Kasumi-1 (cell line): ENCODE measurements around the gene NDUFA13.

Experiments
- DNase-seq, 2 experiments: peaks; one replicate each; lab custom pipeline; 2025; lab: John Stamatoyannopoulos, UW

Gene NDUFA13

GRCh38 chr19:19533841-19534240 lies 17.8 kb downstream of the NDUFA13 start:
- DNase-seq = no peak

DNA sequence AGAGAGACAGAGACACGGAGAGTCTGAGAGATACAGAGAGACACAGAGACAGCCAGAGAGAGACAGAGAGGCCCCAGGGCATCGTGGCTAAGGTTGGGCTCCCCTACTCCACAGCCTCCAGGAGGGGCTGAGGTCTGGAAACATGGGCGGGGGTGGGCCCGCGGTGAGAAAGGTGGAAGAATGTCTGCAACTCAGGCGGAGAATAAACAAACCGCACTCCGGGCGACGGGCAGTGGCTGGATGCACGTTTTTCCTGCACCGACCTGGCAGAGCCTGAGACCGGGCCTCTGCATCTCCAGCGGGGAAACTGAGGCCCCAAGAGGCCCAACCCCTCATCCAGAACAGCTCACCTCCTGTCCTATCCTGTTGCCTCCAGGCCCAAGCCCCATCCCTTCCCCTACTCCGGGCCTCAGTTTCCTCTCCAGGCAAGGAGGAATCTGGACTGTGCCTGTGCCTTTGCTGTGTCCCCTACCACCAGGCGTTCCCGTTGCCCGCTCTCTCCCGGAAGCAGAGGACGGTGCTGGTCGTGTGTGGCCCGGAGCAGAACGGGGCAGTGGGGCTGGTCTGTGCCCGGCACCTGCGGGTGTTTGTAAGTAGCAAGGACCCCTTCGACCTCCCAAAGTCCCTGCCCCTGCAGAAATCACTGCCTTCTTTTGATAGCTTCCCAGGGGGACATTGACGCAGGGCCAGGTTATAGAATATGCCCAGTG lies 18.7 kb downstream of the NDUFA13 start:
- DNase-seq = no peak

DNA sequence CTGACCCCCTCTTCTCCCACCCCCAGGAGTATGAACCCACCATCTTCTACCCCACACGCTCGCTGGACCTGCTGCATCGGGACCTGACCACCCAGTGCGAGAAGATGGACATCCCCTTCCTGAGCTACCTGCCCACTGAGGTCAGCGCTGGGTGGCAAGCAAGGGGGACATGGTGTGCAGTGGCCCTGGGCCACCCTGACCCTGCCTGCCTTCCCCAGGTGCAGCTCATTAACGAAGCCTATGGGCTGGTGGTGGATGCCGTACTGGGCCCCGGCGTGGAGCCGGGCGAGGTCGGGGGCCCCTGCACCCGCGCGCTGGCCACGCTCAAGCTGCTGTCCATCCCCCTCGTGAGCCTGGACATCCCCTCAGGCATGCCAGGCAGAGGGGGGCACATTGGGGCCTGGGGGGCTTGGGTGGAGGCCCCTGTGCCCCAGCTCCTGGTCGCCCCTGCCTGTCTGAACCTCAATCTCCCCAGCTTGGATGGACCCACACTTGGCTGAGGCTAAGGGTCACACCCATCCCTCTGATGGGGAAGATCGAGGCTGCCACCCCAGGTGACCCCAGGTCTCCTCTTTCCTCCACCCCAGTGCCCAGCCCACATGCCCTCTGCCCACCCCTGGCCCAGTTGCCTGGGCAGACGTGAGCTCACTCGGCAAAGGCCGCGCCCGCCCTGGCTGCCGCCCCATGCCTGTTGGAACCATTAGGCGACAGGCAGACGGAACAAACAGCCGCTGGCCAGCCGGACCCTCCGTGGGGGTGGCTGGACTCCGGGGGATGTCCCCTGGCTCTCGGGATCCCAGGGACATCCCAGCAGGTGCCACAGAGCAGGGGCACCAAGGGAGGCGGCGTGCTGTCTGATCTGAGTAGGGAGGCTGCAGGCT lies 19.5 kb downstream of the NDUFA13 start:
- no peak for DNase-seq

- no peak for DNase-seq
Measured at GRCh38 chr19:19537075-19538048, 21.3 kb downstream of the NDUFA13 start.

DNA sequence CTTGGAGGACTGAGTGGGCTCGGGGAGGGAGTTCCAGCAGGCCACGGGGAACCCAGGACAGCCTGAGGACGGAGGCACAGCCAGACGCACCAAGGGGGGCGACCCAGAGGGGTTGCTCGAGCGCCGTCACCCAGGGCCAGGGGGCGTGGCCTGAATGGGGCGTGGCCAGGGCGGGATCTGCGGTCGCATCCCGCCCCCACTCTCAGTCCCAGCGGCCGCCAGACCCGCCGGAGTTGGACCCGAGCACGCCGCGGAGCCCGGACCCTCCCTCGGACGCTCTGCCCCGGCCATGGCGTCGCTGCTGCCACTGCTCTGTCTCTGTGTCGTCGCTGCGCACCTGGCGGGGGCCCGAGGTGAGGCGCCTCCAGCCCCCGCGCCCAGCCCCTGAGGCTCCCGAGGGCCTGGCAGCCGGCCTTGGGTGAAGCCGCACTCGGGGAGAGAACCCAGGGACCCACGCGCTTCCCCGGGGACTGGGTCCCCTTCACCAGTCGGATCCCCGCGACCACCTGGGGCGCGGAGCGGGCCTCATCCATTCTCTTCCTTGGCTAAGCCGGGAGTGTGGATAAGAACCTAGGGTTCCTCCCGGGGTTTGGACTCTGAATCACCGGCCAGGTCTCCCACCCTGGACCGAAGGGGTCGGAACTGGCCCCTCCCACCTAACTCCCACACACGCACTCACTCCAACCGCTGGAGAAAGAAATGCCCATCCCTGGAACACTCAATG lies 22.2 kb downstream of the NDUFA13 start, which contains the start of gene CILP2:
Gene CILP2, plus strand, starts transcription at position 205 of the 724 bp plus-strand sequence. Its CDS starts 85 bp downstream, at position 290.
- no peak for DNase-seq

- DNase-seq = no peak
Measured at GRCh38 chr19:19538785-19539166, 22.8 kb downstream of the NDUFA13 start.

GRCh38 chr19:19539698-19540063 lies 23.7 kb downstream of the NDUFA13 start:
- no peak for DNase-seq

DNA sequence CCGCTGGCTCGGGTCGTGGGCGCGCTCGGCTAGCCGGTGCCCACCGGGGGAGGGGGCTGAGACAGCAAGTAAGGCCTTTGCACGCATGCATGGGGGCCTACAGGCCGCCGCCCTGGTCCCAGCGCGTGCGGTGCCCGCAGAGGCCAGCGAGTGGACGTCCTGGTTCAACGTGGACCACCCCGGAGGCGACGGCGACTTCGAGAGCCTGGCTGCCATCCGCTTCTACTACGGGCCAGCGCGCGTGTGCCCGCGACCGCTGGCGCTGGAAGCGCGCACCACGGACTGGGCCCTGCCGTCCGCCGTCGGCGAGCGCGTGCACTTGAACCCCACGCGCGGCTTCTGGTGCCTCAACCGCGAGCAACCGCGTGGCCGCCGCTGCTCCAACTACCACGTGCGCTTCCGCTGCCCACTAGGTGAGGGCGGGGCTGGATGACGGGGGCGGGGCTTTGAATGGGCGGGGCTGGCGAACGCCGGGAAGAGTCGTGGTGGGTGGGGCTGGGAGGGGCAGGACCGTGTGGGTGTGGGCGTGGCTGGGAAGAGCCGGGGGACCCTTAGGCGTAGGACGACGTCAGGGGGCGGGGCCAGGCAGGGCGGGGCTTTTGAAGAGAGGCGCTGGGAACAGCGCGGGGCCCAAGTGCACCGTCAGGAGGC lies 24.2 kb downstream of the NDUFA13 start:
- no peak for DNase-seq

- no peak for DNase-seq
Measured at GRCh38 chr19:19540715-19541515, 24.9 kb downstream of the NDUFA13 start.

DNA sequence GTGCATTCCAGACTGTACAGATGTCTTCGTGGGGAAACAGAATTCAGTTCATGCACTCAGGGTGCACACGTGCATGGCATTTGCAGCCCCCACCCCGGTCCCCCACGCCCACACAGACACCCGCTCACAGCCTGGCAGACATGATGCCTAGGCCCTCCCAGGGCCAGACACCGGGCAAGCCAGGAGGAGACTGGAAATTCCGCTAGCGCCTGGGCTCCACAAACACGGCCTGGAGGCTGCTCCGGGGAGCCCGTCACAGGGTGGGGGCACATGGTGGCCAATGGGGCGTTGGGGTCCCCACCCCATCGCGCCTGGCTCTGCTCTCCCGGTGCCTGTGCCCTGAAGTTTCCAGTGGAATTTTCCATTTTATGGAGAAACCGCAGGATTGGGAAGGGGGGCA lies 25.6 kb downstream of the NDUFA13 start:
- no peak for DNase-seq

- DNase-seq = no peak
Measured at GRCh38 chr19:19542507-19542906, 26.5 kb downstream of the NDUFA13 start.

GRCh38 chr19:19543101-19543500 lies 27.1 kb downstream of the NDUFA13 start:
- no peak for DNase-seq

GRCh38 chr19:19543640-19544039 lies 27.6 kb downstream of the NDUFA13 start:
- DNase-seq = no peak

DNA sequence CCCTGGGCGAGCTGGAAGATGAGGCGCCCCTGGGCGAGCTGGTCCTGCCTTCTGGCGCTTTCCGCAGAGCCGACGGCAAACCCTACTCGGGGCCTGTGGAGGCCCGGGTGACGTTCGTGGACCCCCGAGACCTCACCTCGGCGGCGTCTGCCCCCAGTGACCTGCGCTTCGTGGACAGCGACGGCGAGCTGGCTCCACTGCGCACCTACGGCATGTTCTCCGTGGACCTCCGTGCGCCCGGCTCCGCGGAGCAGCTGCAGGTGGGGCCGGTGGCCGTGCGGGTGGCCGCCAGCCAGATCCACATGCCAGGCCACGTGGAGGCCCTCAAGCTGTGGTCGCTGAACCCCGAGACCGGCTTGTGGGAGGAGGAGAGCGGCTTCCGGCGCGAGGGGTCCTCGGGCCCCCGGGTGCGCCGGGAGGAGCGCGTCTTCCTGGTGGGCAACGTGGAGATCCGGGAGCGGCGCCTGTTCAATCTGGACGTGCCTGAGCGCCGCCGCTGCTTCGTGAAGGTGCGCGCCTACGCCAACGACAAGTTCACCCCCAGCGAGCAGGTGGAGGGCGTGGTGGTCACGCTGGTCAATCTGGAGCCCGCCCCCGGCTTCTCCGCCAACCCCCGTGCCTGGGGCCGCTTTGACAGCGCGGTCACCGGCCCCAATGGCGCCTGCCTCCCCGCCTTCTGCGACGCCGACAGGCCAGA lies 28.4 kb downstream of the NDUFA13 start:
- DNase-seq = no peak

GRCh38 chr19:19544954-19545591 lies 29.0 kb downstream of the NDUFA13 start:
- no peak for DNase-seq

GRCh38 chr19:19545707-19546106 lies 29.7 kb downstream of the NDUFA13 start:
- DNase-seq = no peak

DNA sequence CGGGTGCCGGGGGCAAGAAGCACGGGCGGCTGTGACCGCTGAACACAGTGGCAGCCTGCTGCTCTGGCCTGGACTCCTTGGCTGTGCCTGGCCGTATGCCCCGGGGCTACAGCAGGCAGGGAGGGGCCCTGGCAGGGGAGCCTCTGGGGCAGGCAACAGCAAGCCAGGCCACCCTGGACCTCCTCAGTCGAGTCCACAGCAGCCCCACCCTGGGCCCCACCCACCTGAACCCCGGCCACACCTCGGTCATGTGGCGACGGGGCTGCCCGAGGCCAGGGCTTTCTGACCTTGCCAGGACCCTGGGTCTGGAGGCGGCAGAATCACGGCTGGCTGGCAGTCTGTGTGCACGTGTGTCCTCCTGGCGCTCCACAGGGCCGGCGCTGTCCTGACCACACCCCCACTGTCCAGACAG lies 30.7 kb downstream of the NDUFA13 start:
- no peak for DNase-seq

DNA sequence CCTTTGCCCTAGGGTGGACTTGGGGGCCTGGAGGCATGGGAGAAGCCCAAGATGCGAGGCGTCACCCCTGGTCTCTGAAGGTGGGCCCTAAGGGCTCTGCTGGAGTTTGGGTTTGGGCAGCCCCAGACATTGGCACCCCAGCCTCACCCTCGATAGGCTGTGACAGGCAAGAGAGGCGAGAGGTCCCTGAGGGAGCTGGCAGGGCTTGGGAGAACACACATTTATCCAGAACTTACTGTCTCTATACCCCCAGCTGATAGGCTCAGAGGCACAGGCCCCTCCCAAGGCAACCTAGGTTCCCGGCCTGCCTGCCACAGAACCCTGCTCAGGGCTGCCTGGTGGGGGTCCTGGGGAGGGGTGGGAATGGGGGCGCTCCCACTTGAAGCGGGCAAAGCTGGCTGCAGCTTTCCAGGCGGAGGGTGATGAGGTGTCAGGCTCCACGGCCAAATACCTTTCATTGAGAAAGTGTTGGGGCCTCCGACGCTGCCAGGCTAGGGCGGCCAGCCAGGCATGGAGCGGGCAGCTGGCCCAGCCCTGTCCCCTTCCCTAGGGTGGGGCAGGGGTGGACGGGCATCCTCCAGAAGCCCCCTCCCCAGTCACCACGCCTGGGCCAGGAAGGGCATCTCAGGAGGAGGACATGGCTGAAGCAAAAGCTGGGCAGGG lies 31.8 kb downstream of the NDUFA13 start:
- DNase-seq = no peak
